Osteocyte (in vitro differentiated cells): Measurements from ENCODE around the gene IRS2. TPM values are rescaled to one million over a fixed set of nuclear protein-coding genes. Genes with fewer than 3 reads are reported as not detected.

ENCODE experiments used
- DNase-seq: peaks from one replicate; pipeline ENCODE4 v3.0.0; 2021; ENCODE audit warnings: mixed read lengths; ENCODE audit not compliant: unreplicated experiment; ENCODE audit errors: extremely low spot score
- H3K27ac Mint-ChIP-seq: one replicate; pipeline ENCODE4 v1.8.0; 2021; ENCODE audit warnings: mild to moderate bottlenecking, mixed read lengths; ENCODE audit not compliant: unreplicated experiment
- H3K27me3 Mint-ChIP-seq: one replicate; pipeline ENCODE4 v1.8.0; 2021; ENCODE audit warnings: mixed read lengths; ENCODE audit not compliant: unreplicated experiment
- H3K36me3 Mint-ChIP-seq: one replicate; pipeline ENCODE4 v1.8.0; 2021; ENCODE audit warnings: mixed read lengths; ENCODE audit not compliant: unreplicated experiment
- H3K4me1 Mint-ChIP-seq: one replicate; pipeline ENCODE4 v1.8.0; 2021; ENCODE audit warnings: mixed read lengths; ENCODE audit not compliant: unreplicated experiment
- H3K4me3 Mint-ChIP-seq: one replicate; pipeline ENCODE4 v1.8.0; 2021; ENCODE audit warnings: mild to moderate bottlenecking, moderate library complexity, mixed read lengths; ENCODE audit not compliant: unreplicated experiment
- H3K9me3 Mint-ChIP-seq: one replicate; pipeline ENCODE4 v1.8.0; 2021; ENCODE audit warnings: mixed read lengths; ENCODE audit not compliant: unreplicated experiment
- CTCF ChIP-seq: fragments of 200-600 bp; sonication (generic); IDR thresholded peaks from 2 replicates; pipeline ENCODE4 v1.5.0; 2021; ENCODE audit warnings: antibody characterized with exemption, mild to moderate bottlenecking, moderate library complexity
- total RNA-seq: library from RNA; stranded (reverse); gene quantifications from 2 replicates; pipeline ENCODE4 v1.2.1, GENCODE V29; 2021

IRS2 gene
- total RNA-seq, 1 donor from 2014 or later = 52.3 TPM

DNA sequence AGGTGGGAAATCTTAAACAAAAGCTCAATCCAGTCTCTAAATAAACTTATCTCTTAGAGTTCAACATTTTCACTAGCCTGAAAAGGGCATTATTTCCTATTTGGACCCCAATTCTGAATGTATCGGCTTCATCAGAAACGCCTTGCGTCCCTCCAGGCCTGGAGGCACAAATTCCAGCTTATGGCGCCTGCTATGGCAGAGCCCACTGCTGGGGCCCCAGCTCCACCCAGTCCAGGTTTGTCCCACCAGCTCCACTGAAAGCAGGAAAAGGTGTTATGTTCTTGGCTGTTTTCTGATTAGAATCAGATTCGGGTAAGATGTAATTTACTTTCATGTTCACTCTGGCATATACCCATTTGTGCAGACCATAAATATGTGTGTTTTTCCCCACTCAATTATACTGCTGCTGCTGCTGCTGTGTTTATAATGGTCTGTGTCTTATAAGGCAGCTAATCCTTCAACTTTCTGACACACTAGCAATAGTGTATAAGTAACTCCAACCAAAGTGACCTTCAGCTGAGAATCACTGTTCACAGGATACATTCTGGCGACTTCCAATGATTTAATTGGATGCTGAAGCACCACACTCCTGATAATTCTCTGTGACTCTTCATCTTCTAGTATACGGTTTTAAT lies 6.4 kb downstream of the IRS2 start:
- peak overlapping the region; percentile 88 for H3K4me3 Mint-ChIP-seq
- H3K4me1 Mint-ChIP-seq = peaks cover 71% of the 10 kb centered on the region
- peak overlapping the region; percentile 77 for H3K27ac Mint-ChIP-seq
- DNase-seq = no peak
- TF ChIP-seq CTCF = no peak
- H3K36me3 Mint-ChIP-seq = peaks cover 16% of the 10 kb centered on the region
- no peaks in the 10 kb centered on the region for H3K27me3 Mint-ChIP-seq
- H3K9me3 Mint-ChIP-seq = no peaks in the 10 kb centered on the region

- peaks cover 18% of the 10 kb centered on the region for H3K36me3 Mint-ChIP-seq
- H3K4me1 Mint-ChIP-seq = peaks cover 75% of the 10 kb centered on the region
- no peak for DNase-seq
- no peak for TF ChIP-seq CTCF
- H3K27me3 Mint-ChIP-seq = no peaks in the 10 kb centered on the region
- peak overlapping the region; percentile 88 for H3K4me3 Mint-ChIP-seq
- peak overlapping the region; percentile 77 for H3K27ac Mint-ChIP-seq
- H3K9me3 Mint-ChIP-seq = no peaks in the 10 kb centered on the region
These were observed 7.3 kb downstream of the IRS2 start for GRCh38 chr13:109779074-109779473.

GRCh38 chr13:109778102-109778542 lies 8.3 kb downstream of the IRS2 start:
- Mint-ChIP-seq H3K27me3 (no peaks in the 10 kb centered on the region), H3K4me1 (peaks cover 83% of the 10 kb centered on the region), H3K9me3 (no peaks in the 10 kb centered on the region), H3K4me3 (peak overlapping the region; percentile 88), H3K36me3 (peaks cover 25% of the 10 kb centered on the region), H3K27ac (peak overlapping the region; percentile 77)
- no peak for DNase-seq
- no peak for TF ChIP-seq CTCF

DNA sequence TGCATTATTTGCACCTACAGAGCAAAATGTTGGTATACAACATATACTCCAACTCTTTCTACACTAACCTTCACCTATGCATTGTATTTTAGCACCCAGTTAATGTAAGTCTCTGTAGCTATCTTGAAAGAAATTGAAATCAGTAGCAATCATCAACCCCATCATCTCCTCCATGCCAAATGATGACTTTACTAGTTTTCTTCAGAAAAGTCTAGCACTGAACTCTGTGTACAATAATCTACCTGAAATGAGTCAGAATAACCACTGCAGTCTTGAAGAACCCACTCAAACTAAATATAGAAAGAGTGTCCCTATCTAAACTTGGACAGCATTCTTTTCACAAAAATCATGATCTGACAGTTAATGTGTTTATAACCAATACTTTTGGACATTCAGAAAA lies 9.8 kb downstream of the IRS2 start:
- peaks cover 79% of the 10 kb centered on the region for H3K4me1 Mint-ChIP-seq
- H3K27ac Mint-ChIP-seq = peak overlapping the region; percentile 77
- H3K27me3 Mint-ChIP-seq = no peaks in the 10 kb centered on the region
- H3K9me3 Mint-ChIP-seq = no peaks in the 10 kb centered on the region
- no peak for DNase-seq
- no peak for TF ChIP-seq CTCF
- H3K36me3 Mint-ChIP-seq = peaks cover 24% of the 10 kb centered on the region
- H3K4me3 Mint-ChIP-seq = peak overlapping the region; percentile 34

GRCh38 chr13:109773786-109774185 lies 12.6 kb downstream of the IRS2 start:
- Mint-ChIP-seq H3K4me1 (peaks cover 65% of the 10 kb centered on the region), H3K4me3 (no peak overlapping the region), H3K9me3 (no peaks in the 10 kb centered on the region), H3K27me3 (no peaks in the 10 kb centered on the region), H3K27ac (no peak overlapping the region), H3K36me3 (peaks cover 26% of the 10 kb centered on the region)
- no peak for DNase-seq
- TF ChIP-seq CTCF = no peak
